Fibroblast of lung (primary cell): Measurements from ENCODE around the gene ZBTB22.

Source experiments
- EZH2 ChIP-seq: IDR thresholded peaks from 2 replicates; pipeline ENCODE4 v1.5.1; 2012; ENCODE audit warnings: low read length, control low read depth, mild to moderate bottlenecking; ENCODE audit errors: missing control alignments
- TF ChIP-seq, protein P1 (sequence below), 2 donors: IDR thresholded peaks in 1 of 2; conservative IDR thresholded peaks in 1 of 2; 1 replicate in 1 of 2; 2 replicates in 1 of 2; pipeline ENCODE4 v1.5.1; 2011 to 2012; ENCODE audit warnings: low read length in 2 of 2, control low read depth in 1 of 2, inconsistent platforms in 1 of 2, low read depth in 1 of 2, mild to moderate bottlenecking in 1 of 2

DNA sequence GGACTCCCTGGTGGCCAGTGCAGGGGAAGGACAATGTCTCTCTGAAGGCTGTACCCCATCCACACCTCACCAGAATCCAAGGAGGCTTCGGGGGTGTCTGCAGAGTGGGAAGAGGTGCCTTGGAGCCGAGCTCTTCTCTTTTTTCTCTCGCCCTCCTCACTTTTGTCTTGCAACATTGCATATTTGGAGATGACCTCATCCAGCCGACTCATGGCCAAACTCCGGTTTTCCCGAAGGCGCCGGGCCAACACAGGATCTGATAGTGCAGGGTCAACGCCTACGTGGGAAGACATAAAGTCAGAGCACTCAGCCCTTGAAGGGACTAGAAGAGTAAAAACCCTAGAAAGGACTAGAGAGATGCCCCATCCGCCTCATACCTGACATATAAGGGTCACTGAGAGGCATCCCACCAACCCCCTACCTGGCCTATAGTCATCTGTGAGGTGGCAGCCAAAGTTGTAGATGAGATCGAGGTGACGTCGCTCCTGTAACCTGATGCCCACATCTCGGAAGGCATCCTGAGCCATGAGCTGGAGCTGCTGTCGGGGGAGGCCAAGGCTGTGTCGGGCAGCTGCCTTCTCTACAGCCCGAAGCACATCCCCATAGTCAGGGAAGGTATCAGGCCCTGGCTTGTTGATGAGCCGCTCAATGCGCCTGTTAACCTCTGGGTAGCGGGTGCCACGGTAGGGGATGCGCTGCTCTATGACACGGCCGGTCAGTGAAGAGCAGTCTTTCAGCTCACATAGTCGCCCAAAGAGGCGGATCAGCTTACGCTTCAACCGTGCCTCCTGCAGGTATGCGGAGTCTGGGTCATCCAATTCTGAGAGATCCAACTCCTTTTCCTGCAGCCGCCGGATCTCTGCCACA is 3.0 kb upstream of the ZBTB22 start:
- TF ChIP-seq, protein P1, sequence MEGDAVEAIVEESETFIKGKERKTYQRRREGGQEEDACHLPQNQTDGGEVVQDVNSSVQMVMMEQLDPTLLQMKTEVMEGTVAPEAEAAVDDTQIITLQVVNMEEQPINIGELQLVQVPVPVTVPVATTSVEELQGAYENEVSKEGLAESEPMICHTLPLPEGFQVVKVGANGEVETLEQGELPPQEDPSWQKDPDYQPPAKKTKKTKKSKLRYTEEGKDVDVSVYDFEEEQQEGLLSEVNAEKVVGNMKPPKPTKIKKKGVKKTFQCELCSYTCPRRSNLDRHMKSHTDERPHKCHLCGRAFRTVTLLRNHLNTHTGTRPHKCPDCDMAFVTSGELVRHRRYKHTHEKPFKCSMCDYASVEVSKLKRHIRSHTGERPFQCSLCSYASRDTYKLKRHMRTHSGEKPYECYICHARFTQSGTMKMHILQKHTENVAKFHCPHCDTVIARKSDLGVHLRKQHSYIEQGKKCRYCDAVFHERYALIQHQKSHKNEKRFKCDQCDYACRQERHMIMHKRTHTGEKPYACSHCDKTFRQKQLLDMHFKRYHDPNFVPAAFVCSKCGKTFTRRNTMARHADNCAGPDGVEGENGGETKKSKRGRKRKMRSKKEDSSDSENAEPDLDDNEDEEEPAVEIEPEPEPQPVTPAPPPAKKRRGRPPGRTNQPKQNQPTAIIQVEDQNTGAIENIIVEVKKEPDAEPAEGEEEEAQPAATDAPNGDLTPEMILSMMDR (conservative IDR thresholded peaks at IDR 0.05 in 1 of 2, IDR thresholded peaks at IDR 0.05 in 1 of 2; ENCODE audit: low read depth in 1 of 2, low read length in 2 of 2): no peak
- no peak for TF ChIP-seq EZH2
